NCI-H2081 (cell line): ENCODE results near the gene SLC33A1.
"Not testable (repeated sequence)": the region's sequence is repeated elsewhere in the genome, so short reads cannot be mapped to it uniquely, and the experiment has no call there.

Experiments used
- DNase-seq, 2 experiments: peaks; one replicate each; lab custom pipeline; 2025; lab: John Stamatoyannopoulos, UW

The SLC33A1 gene

DNA sequence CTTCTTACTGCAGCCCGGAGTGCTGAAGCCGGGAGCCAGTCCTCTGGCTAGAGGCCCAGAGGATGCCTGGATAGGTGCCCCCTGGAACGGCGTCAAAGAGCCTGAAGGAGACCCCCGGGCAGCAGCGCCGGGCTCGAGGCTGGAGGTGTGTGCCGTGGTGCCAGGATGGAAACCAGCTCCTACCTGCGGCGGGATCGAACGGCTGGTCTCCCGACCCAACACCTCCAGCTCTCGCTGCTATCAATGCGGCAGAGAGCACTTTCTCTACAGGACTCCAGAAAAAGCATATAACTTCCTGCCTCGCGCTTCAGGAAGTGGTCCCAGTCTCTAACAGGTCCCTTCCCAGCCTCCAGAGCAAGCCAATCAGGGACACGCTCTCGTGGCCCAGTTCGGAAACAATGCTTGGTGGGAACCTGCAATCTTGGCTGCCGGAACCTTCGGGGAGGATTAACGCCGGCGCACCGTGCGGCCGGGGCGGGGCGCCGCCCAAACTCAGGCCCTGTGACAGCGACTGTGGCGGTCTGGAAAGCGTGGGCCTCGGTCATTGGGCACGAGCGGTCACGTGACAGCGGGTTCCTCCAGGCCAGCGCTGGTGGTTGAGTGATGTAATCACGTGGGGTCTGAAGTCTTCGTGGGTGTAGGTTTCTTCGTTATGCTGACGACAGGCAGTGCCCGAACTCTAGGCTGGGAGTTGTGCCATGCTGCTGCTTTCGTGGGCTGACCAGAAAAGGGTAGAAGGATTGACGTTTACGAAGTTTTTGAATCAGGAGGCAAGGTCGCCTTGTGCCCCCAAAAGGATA lies at the start of gene SLC33A1:
SLC33A1 (minus strand) TSS at position 287 of the 800 bp plus-strand sequence. CDS start 430 bp downstream, outside the sequence.
- peak; percentile 100 for DNase-seq

DNA sequence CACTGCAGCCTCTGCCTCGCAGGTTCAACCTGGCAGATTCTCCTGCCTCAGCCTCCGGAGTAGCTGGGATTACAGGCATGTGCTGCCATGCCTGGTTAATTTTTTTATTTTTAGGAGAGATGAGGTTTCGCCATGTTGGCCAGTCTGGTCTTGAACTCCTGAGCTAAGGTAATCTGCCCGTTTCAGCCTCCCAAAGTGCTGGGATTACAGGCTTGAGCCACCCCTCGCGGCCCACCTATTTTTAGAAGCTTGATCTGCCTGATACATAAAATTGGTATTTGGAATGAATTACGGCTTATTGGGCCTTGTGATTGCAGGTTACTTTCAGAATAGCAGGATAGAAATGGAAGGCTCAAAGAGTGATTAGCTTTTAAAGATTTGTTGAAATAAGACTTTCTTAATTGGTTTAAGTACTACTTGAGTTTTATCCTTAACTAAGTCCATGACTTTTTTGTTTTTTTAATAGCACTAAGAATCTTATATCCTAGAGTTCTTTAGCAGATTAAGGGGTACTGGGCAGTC lies 41.2 kb upstream of the SLC33A1 start:
- DNase-seq: no peak

DNA sequence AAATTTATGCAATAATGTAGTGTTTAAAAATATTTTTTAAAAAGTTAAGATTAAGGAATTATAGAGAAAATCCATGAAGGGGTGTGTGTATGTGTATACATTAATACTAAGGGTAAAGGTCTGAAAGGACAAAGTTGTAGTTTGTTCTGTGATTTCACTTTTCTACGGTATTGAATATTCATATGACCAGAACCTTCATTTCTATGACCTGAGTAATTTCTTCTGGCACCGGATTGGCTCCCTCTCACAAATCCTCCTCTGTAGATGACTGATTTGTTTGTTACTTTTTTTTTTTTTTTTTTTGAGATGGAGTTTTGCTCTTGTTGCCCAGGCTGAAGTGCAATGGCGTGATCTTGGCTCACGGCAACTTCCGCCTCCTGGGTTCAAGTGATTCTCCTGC lies 37.1 kb upstream of the SLC33A1 start:
- no peak for DNase-seq

DNA sequence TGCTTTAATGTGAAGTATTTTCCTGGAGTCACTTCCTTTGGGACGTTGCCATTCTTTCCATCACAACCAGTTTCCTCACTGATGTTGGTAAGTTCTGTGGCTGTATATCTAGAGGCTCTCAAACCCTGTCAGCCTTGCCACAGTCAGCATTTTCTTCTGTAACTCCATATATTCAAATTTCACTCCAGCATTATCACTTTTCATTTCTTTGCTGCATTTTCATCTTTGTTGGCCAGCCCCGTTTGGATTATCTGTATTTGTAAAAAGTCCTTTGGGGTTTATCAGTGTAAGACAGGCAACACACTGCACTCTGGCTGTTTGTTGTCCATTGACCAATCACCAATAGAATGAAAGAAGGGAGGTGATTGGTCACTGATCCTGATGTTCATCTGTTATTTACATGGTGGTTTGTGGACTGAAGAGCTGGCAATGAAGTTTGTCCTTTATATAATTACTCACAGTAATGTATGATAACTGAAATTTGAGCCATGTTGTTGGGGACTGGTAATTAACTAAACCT lies 36.5 kb upstream of the SLC33A1 start:
- DNase-seq: peak in 1 of 2 experiments; percentile 10

DNA sequence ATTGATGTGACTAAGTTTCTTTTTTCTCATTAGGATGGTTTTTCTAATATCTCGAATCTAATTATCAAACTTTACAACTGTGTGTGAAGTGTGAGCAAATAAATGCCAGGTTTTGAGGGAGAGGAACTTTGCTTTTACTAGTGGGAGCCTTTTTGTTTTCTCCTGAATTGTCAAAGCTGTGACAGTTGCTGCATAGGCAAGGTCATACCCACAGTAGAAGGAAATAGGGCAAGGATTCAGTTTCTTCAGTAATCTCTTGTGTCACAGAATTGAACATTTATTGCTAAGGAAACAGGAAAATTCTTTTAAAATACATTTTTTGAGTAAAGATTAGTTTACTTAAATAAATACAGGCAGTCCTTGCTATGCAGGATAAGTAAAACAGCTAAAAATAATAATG lies 35.7 kb upstream of the SLC33A1 start:
- DNase-seq: no peak

DNA sequence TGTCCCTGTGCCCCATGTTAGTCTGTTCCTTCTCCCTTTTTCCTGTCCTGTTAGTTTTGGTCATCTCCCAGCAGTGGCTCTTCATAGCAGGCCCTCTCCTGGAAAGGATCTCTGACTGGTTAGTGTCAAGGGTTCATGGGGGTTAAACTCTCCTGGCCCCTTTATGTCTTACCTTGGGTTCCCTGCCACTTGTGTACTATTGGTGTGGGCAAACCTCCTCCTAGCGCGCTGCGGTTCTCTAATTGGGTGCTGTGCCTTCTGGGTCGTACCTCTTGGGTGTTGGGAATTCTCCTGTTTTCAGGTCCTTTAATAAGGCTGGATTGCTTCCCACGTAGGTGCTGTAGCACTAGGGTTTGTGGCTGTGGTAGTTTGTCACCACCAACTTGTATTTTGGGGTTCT lies 35.0 kb upstream of the SLC33A1 start:
- DNase-seq: no peak

DNA sequence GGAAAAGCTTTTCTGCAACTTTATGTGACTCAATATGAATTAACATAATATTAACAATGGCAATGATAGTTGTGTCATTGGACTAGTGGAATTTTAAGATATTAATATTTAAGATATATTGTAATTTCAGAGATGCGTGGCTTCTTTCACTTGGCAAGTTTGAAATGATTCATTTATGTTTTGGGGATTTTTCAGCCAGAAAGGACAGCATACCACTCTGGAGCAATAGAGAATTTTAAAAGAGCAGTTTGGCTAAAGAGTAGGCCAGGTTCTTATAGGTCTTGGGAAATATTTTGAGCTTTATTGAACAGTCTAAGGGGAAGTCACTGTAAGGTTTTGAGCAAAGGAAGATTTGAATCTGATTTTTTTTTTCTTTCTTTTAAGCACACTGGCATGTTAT lies 32.7 kb upstream of the SLC33A1 start:
- DNase-seq: no peak

DNA sequence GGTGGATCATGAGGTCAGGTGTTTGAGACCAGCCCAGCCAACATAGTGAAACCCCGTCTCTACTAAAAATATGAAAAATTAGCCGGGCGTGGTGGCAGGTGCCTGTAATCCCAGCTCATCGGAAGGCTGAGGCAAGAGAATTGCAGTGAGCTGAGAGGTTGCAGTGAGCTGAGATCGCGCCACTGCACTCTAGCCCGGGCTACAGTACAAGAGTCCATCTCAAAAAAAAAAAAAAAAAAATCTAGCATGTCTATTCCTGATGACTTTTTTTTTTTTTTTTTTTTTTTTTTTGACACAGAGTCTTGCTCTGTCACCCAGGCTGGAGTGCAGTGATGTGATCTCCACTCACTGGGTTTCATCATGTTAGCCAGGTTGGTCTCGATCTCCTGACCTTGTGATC lies 32.1 kb upstream of the SLC33A1 start:
- DNase-seq: not testable (repeated sequence)

DNA sequence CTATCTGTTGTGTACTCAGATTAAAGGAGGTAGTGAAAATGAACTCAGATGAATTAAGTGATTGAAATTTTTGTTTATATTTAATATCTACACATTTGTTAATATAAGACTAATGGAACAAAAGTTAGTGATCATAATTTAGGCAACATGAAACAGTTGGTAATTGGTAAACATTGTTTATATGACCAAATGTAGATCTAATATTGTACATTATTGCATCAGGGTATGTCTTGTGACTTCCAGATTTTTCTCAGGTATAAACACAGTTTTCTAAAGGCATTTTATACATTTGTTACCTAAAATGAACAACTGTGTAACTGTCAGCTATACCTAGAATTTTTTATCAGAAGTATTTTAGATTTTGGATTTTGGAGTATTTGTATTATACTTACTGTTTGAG lies 31.1 kb upstream of the SLC33A1 start:
- DNase-seq: no peak

DNA sequence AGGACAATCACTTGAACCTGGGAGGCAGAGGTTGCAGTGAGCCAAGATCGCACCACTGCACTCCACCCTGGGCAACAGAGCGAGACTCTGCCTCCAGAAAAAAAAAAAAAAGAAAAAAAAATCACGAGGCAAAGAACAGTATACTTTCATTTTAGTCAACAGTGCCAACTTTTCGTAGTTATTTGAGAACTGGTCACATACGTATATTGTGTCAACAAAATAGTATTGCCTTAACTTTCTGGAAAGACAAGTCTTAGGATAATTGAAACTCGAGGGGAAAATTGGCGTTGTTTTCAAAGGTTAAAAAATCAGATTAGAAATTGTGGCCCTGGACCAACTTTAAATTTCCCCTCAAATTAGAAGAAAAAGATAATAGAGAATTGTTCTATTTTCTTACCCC lies 30.1 kb upstream of the SLC33A1 start:
- DNase-seq: no peak

DNA sequence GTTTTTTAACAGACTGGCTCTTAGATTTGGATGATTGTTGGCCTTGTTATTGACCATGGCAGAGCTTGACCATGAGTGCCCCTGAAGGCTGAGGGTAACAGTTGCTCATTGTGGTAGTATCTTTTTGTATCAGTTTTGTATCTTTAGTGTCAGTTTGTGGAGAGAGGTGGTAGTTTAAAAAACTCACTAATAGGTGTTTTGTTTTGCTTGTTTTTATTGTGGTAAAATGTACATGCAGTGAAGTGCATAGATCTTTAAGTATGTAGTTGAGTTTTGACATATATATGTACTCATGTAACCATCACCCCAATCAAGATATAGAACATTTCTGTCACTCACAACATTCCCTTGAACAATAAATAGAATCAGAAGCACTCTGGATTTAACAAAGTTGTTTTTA lies 26.1 kb upstream of the SLC33A1 start:
- no peak for DNase-seq

DNA sequence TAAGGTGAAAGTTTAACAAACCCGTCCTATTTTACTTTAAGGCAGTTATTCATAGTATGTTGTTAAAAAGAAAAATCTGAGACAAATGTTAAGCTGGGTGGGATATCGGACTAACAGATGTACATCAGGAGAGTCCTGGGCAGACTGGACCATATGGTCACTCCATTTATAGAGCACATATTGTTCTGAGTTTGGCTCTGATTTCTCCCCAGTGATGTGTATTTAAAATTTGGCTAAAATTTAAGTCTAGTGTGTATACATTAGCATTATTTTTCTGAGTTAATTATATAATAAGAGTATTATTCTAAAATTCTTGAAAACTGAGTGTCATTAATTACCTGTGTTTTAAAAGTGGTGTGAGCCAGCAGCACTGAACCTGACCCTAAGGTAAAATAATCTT lies 22.3 kb upstream of the SLC33A1 start:
- DNase-seq: no peak

DNA sequence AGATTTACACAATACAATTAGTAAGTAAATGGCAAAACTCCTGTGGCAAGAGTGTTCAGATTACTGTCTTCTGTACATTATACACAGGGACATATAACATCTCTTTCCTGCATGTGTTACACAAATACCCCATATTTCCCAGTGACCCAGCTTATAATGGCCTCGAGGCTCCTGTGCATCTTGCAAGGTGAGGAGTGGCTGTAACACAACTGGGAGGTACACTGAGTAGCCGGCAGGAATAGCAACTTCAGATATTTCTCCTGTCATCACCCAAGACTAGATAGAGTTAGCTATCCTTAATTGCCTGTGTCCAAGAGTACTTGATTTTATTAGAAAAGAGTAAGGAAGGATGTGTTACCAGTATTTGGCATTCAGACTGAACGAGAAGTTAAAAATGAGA lies 21.8 kb upstream of the SLC33A1 start:
- DNase-seq: no peak

DNA sequence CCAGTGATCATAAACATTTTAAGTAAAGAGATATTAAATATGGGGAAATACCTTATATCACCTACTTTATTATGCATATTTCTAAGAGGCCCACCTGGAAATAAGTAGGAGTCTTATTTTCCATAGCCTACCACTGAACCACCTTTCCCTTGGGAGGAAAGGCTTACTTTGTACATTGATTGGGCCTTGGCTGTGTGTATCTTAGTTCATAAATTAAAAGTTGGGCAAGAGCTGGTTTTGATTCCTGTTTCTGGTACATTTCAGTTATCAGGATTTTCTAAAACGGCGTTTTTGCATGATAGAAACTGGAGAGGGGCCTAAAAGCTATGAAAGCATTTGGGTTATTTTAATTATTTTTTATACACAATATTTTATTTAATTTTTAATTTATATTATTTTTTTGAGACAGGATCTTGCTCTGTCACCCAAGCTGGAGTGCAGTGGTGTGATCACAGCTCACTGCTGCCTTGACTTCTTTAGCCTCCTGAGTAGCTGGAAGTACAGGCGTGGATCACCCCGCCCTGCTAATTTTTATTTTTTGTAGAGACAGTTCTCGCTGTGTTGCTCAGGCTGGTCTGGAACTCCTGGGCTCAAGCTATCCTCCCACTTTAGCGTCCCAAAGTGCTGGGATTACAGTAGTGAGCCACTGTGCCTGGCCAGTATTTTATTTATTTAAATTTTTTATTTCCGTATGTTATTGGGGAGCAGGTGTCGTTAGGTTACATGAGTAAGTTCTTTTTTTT lies 18.8 kb upstream of the SLC33A1 start:
- no peak for DNase-seq

DNA sequence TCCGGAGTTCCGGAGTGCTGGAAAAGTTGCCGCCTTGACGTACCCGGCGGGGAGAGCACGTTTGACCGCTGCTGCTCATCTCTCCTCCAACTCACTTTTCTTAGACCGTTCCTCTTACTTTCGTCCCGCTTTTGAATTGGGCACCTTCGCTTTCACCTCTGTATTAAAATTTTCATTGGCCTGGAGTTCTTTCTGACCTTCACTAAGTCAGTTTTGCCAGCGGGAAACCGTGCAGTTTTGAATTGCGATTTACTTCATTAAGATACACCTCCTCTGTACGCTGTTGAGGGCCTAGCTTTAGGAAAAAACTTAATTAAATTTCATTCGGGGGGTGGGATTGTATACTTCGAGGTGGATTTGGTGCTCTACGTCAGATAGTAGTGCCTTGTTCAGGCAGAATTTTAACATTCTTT lies 17.5 kb upstream of the SLC33A1 start:
- peak in 1 of 2 experiments; percentile 23 for DNase-seq

DNA sequence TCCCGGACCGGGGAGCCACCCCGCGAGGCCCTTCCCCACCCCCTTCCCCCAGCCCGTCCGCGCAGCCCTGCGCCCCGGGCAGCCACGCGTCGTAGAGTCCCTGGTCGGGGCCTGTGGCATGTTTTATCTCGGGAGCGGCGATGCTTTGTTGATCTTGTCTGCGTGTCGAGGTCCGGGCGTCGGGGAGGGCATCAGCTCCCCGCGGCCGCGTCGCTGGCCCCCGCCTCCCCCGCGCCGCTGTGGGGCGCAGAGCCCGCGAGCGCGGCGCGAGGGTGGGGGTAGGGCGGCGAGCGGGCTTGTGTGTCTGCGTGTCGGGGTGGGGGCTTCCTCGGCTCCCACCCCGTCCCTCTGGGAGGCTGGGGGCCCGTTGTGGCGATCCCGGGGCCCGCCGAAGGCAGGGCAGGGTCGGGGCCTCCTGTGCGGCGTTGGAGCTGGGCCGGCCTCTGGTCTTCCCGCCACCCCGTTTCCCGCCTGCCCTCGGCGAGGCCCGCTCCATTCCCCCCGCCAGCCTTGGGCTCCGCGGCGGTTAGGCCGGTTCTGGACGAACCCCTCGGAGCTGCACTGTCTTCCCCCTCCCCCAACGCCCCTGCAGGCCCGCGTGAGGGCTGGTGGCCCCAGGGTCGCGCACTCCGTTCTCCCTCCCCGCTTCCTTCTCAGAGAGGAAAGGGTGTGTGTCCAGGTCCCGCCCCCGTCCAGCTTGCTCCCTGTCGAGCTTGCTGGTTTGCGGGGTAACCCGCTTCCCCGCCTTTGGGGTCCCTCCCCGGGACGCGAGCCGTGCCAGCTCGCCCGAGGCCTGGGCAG lies 16.9 kb upstream of the SLC33A1 start:
- DNase-seq: peak; percentile 37 to 45

DNA sequence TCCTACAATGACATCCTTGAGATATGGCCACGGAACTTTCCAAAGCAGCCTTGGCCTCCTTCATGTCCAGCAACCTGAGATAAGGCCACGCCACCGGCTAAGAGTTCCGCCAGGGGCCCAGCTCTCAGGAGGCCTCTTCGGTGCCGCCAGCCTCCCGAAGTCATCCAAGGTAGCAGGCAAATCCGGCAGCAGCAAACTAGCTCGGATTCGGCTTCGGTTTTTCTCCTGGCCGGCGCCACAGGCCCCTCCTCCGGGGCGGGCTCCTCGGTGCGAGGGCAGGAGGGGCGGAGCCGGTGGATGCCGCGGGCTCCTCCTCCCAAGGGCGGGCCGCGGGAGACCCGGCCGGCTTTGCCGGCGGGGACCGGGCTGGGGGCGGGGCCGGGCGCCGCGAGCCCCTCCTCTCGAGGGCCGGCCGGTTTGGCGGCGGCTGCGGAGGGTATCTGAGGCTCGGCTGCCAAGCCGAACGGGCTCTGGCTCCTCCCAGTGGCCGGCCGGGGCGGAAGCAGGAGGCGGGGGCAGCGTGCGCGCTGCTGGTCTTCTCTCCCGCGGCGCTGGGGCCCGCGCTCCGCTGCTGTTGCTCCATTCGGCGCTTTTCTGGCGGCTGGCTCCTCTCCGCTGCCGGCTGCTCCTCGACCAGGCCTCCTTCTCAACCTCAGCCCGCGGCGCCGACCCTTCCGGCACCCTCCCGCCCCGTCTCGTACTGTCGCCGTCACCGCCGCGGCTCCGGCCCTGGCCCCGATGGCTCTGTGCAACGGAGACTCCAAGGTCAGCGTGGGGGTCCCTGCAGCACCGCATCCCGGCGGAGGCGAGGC lies 16.1 kb upstream of the SLC33A1 start, which contains the start of gene GMPS:
GMPS (plus strand) TSS at position 518 of the 812 bp plus-strand sequence; CDS start at position 739, 221 bp downstream.
- peak; percentile 97 to 99 for DNase-seq

DNA sequence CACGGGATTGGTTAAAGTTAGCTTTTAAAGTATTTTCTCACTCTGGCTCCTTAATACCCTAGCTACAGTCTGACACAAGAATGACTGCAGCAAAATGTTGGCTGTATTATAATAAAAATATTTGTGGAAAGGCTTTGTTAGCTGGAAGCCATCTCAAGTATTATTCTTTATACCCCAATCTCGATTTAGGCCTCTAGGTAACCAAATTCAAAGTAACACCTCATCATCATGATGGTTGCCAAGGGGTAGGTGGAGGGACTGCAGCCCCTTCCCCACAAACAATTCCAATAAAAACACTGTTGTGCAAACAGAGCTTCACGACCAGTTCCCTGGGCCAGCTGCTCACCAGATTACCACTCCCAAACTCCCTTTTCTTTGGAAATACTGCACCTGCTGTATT lies 15.5 kb upstream of the SLC33A1 start:
- DNase-seq: no peak

DNA sequence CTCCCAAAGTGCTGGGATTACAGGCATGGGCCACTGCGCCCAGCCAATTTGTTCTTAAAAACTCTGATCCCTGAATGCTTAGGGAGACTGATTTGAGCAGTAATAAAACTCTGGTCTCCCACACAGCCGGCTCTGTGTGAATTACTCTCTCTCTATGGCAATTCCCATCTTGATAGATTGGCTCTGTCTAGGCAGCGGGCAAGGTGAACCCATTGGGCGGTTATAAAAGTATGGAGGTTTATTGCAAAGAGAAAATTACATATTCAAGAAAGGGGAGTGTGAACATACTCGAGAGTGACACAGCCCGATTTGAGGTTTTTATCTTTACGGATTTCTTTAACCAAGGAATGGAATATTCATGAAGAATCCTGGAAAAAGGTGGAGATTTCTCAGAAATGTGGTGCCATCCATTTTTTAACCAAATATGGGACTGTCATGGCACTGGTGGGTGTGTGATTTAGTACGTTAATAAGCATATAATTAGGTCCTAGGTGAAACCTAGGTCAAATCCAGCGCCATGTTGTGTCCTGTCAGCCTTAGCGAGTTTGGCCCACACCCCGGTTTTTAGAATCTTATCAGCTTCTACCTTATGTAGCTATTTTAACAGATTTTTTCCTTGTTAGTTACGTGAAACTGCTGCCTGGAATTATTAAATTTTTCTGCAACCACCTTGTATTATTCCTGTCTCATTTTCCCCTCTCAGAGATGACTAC lies 9.0 kb upstream of the SLC33A1 start:
- no peak for DNase-seq

DNA sequence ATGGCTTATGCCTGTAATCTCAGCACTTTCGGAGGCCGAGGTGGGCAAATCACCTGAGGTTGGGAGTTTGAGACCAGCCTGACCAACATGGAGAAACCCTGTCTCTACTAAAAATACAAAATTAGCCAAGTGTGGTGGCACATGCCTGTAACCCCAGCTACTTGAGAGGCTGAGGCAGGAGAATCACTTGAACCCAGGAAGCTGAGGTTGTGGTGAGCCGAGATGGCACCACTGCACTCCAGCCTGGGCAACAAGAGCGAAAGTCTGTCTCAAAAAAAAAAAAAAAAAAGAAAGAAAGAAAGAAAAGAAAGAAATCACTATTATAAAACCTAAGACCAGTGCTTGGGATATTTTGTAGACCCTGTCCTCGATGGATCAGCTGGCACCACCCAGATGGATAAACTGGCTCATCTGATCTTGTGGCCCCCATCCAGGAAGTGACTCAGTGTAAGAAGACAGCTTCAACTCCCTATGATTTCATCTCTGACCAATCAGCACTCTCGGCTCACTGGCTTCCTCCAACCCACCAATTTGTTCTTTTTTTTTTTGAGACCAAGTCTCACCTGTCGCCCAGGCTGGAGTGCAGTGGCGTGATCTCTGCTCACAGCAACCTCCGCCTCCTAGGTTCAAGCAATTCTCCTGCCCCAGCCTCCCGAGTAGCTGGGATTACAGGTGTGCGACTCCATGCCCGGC lies 8.2 kb upstream of the SLC33A1 start:
- DNase-seq: not testable (repeated sequence)
